ENCODE data around the gene TSHZ2.
"Not testable (repeated sequence)": the region's sequence is repeated elsewhere in the genome, so short reads cannot be mapped to it uniquely, and the experiment has no call there.

Gene TSHZ2

DNA sequence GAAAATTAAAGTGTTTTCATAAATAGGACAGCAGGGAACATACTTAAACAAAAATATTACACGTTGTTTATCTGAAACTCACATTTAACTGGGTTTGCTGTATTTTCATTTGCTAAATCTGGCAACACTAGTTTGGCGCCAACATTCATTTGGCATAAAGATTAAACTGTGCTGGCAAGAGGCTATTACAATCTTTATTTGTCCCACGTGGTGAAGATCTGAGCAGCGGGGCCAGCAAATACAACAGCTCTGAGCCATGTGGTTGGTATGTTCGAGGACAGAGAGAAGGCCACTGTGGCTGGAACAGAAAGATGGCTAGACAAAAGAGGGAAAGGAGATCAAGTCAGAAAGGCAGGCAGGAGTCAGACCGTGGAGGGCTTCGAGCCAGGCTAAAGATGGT, 387.3 kb downstream of the TSHZ2 start:
- no peak for DNase-seq (ENCODE audit: low read depth, low spot score)
- CTCF ChIA-PET: no interaction called here
- TF ChIP-seq, protein P1, sequence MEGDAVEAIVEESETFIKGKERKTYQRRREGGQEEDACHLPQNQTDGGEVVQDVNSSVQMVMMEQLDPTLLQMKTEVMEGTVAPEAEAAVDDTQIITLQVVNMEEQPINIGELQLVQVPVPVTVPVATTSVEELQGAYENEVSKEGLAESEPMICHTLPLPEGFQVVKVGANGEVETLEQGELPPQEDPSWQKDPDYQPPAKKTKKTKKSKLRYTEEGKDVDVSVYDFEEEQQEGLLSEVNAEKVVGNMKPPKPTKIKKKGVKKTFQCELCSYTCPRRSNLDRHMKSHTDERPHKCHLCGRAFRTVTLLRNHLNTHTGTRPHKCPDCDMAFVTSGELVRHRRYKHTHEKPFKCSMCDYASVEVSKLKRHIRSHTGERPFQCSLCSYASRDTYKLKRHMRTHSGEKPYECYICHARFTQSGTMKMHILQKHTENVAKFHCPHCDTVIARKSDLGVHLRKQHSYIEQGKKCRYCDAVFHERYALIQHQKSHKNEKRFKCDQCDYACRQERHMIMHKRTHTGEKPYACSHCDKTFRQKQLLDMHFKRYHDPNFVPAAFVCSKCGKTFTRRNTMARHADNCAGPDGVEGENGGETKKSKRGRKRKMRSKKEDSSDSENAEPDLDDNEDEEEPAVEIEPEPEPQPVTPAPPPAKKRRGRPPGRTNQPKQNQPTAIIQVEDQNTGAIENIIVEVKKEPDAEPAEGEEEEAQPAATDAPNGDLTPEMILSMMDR (IDR thresholded peaks at IDR 0.05; ENCODE audit: insufficient read depth, low read length, missing control alignments): no peak
- POLR2A ChIA-PET: no interaction called here
- H3K4me3 ChIP-seq (ENCODE audit: low read depth, low read length): no peak overlapping the region

DNA sequence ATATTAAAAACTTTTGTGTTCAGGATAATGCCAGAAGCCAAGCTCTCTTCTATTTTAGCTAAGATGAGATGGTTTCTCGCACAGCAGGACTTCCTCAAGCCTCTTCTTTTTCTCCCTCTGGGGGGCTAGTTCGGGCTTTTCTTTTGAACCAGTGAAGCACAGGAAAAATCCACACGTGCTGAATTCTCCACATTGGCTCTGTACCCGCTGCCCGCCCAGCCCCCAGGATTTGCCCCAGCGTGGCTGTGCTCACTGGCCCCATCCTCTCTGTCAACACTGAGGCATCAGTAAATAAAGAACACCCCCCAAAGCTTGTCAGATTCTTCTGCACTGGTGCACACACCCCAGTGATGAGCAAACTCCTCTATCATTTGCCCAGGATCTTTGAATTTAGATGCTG, 388.7 kb downstream of the TSHZ2 start:
- DNase-seq (ENCODE audit: low read depth, low spot score): no peak
- CTCF ChIA-PET: no interaction called here
- TF ChIP-seq, protein P1 (IDR thresholded peaks at IDR 0.05; ENCODE audit: insufficient read depth, low read length, missing control alignments): no peak
- no peak overlapping the region for H3K4me3 ChIP-seq (ENCODE audit: low read depth, low read length)
- POLR2A ChIA-PET: no interaction called here

DNA sequence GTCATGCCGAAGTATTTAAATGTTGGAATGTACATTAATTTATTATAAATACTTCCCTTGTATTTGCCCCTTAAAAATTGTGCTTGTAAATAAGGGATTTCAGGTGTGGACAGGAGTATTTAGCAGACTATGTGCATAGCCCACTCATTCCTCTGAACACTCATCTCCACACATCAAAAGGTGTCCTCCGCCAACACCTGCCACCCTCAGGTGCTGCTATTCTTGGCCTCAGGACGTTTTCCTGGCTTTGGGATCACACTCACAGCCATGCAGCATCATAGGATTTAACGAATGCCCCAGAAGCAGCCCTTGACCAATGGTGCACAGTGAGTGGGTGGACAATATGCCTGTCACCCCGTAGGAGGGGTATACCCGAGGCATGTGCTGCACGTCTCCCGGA, 390.6 kb downstream of the TSHZ2 start:
- H3K4me3 ChIP-seq (ENCODE audit: low read depth, low read length): no peak overlapping the region
- CTCF ChIA-PET: no interaction called here
- DNase-seq (ENCODE audit: low read depth, low spot score): no peak
- POLR2A ChIA-PET: no interaction called here
- TF ChIP-seq, protein P1 (IDR thresholded peaks at IDR 0.05; ENCODE audit: insufficient read depth, low read length, missing control alignments): no peak

DNA sequence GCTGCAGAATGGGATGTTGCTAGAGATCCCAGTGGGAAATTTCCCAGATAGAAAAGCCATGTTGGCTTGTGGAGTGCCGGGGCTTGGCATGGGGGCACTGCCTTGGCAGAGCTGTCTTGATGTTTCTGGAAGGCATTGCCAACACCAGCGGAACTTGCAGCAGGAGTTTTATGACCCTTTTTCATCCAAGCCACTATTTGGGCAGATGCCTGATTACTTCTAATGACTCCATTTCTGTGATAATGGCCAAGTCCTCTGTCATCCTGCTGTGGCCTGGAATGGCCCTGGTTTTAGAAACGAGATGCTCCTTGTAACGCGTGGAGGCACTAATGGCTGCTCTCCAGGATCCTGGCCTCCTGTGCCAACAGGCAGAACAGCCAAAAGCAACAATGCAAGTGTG, 392.5 kb downstream of the TSHZ2 start:
- POLR2A ChIA-PET: no interaction called here
- CTCF ChIA-PET: no interaction called here
- TF ChIP-seq, protein P1 (IDR thresholded peaks at IDR 0.05; ENCODE audit: insufficient read depth, low read length, missing control alignments): no peak
- H3K4me3 ChIP-seq (ENCODE audit: low read depth, low read length): no peak overlapping the region
- no peak for DNase-seq (ENCODE audit: low read depth, low spot score)

DNA sequence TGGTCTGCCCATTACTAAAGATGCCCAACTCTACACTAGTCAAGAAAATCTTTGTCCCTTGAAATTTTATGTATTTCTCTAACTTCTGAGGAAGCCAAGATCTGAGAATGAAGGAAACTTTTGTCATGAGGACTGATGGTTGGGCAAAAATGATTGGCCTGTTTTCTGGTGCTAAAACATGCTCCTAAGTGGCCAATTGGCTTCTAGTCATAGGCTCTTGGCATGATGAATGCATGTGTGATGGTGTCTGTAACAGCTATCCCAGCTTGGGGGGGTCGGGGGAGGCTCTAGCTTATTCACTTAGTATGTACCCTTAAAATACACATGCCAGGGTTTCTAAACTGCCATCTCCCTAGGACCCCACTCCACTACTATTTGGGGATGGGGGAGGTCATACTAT, 392.9 kb downstream of the TSHZ2 start:
- CTCF ChIA-PET: no interaction called here
- no peak for DNase-seq (ENCODE audit: low read depth, low spot score)
- TF ChIP-seq, protein P1 (IDR thresholded peaks at IDR 0.05; ENCODE audit: insufficient read depth, low read length, missing control alignments): no peak
- H3K4me3 ChIP-seq (ENCODE audit: low read depth, low read length): no peak overlapping the region
- POLR2A ChIA-PET: no interaction called here

DNA sequence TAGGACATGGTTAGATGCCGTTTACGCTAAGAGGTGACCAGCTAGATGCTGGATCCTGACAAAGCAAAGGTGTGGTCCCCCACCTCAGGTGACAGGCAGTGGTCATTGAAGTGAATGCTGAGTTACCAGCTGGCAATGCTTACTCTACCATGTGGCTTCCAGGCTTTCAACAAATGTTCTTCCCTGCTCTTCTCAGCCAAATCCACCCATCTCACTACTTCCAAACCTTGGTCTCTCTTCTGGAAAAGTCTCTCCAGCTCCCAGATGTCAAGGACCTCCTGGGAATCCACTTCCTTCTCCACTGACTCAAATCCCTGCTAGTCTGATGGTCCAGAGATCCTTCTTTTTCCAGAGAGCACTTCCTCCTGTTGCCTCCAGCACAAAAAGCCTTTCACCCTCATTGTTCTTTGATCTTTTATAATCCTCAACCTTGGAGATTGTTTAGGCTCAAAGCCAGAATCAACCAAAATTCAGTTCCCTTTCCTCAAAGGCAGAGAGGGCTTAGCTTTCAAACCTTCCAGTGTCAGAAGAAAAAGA, 393.4 kb downstream of the TSHZ2 start:
- TF ChIP-seq, protein P1 (IDR thresholded peaks at IDR 0.05; ENCODE audit: insufficient read depth, low read length, missing control alignments): no peak
- CTCF ChIA-PET: no interaction called here
- POLR2A ChIA-PET: no interaction called here
- H3K4me3 ChIP-seq (ENCODE audit: low read depth, low read length): no peak overlapping the region
- DNase-seq (ENCODE audit: low read depth, low spot score): no peak

DNA sequence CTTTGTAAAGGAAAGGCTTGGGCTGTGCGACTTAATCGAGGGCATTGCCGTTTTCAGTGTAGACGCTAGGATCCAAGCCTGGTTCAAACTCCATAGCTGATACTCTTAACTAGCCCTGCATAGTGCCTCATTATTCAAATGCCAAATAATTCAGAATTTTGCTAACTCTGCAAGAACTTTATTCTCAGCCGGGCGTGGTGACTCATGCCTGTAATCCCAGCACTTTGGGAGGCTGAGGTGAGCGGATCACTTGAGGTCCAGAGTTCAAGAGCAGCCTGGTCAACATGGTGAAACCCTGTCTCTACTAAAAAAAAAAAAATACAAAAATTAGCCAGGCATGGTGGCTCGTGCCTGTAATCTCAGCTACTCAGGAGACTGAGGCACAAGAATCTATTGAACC, 394.8 kb downstream of the TSHZ2 start:
- POLR2A ChIA-PET; H3K4me3 ChIP-seq (ENCODE audit: low read depth, low read length); CTCF ChIA-PET; DNase-seq (ENCODE audit: low read depth, low spot score): not testable (repeated sequence)

All from AG04449 (cell line).